ENCODE data around the gene CATSPERD.

CATSPERD gene

GRCh38 chr19:5788422-5788821, 68.0 kb downstream of the CATSPERD start:
- TF ChIP-seq CTCF (IDR thresholded peaks at IDR 0.05; ENCODE audit: low read depth, low read length): no peak
- no peak overlapping the region for H3K4me3 ChIP-seq (ENCODE audit: low read depth, low read length)

- no peak for TF ChIP-seq CTCF (IDR thresholded peaks at IDR 0.05; ENCODE audit: low read depth, low read length)
- H3K4me3 ChIP-seq (ENCODE audit: low read depth, low read length): no peak overlapping the region
Measured at GRCh38 chr19:5789351-5789761, 68.9 kb downstream of the CATSPERD start.

- H3K4me3 ChIP-seq (ENCODE audit: low read depth, low read length): peak overlapping the region; percentile 87
- no peak for TF ChIP-seq CTCF (IDR thresholded peaks at IDR 0.05; ENCODE audit: low read depth, low read length)
Measured at GRCh38 chr19:5789886-5790558, 69.6 kb downstream of the CATSPERD start.

GRCh38 chr19:5790559-5791520, 70.4 kb downstream of the CATSPERD start, which contains the start of gene DUS3L:
Gene DUS3L, minus strand, starts transcription at chr19:5791163. Its CDS starts 22 bp downstream, at chr19:5791141.
- TF ChIP-seq CTCF (IDR thresholded peaks at IDR 0.05; ENCODE audit: low read depth, low read length): no peak
- H3K4me3 ChIP-seq (ENCODE audit: low read depth, low read length): peak within 1 kb of the TSS; percentile 87

GRCh38 chr19:5792224-5792623, 71.8 kb downstream of the CATSPERD start:
- no peak overlapping the region for H3K4me3 ChIP-seq (ENCODE audit: low read depth, low read length)
- no peak for TF ChIP-seq CTCF (IDR thresholded peaks at IDR 0.05; ENCODE audit: low read depth, low read length)

- no peak overlapping the region for H3K4me3 ChIP-seq (ENCODE audit: low read depth, low read length)
- no peak for TF ChIP-seq CTCF (IDR thresholded peaks at IDR 0.05; ENCODE audit: low read depth, low read length)
Measured at GRCh38 chr19:5793188-5793587, 72.8 kb downstream of the CATSPERD start.
